DOHH2 (cell line): ENCODE data around the gene TRABD2A.
"Not testable (repeated sequence)": the region's sequence is repeated elsewhere in the genome, so short reads cannot be mapped to it uniquely, and the experiment has no call there.

Experiments used
- H3F3A ChIP-seq: fragments of 200-600 bp; sonication (generic), shearing (Covaris generic); 2 replicates; pipeline ENCODE4 v1.6.0; 2016; ENCODE audit warnings: antibody characterized with exemption, mild to moderate bottlenecking; ENCODE audit not compliant: control insufficient read depth, insufficient read depth
- H3K27ac ChIP-seq: fragments of 200-600 bp; sonication (generic); 2 replicates; pipeline ENCODE4 v1.5.1; 2014; ENCODE audit warnings: low read depth, mild to moderate bottlenecking, low read length, moderate library complexity
- H3K27me3 ChIP-seq: fragments of 200-600 bp; sonication (generic); 2 replicates; pipeline ENCODE4 v1.6.1; 2014; ENCODE audit warnings: mild to moderate bottlenecking, low read length, mixed read lengths; ENCODE audit not compliant: control insufficient read depth
- H3K36me3 ChIP-seq: fragments of 200-600 bp; sonication (generic); 2 replicates; pipeline ENCODE4 v1.6.1; 2014; ENCODE audit warnings: mild to moderate bottlenecking, low read length, moderate library complexity, mixed read lengths; ENCODE audit not compliant: control insufficient read depth
- H3K4me1 ChIP-seq: fragments of 200-600 bp; sonication (generic); 2 replicates; pipeline ENCODE4 v1.6.1; 2014; ENCODE audit warnings: mild to moderate bottlenecking, low read length, mixed read lengths; ENCODE audit not compliant: control insufficient read depth
- H3K4me2 ChIP-seq: fragments of 200-600 bp; sonication (generic); 2 replicates; pipeline ENCODE4 v1.6.0; 2014; ENCODE audit warnings: mild to moderate bottlenecking, low read length, moderate library complexity
- H3K4me3 ChIP-seq: fragments of 200-600 bp; sonication (generic); 2 replicates; pipeline ENCODE4 v1.5.1; 2014; ENCODE audit warnings: mild to moderate bottlenecking, low read length, mixed read lengths
- H3K79me2 ChIP-seq: fragments of 200-600 bp; sonication (generic); 2 replicates; pipeline ENCODE4 v1.6.1; 2014; ENCODE audit warnings: mild to moderate bottlenecking, low read length, mixed read lengths; ENCODE audit not compliant: control insufficient read depth
- H3K9me2 ChIP-seq: fragments of 200-600 bp; sonication (generic); replicated peaks from 2 replicates; pipeline ENCODE4 v1.6.1; 2014; ENCODE audit warnings: mild to moderate bottlenecking, low read length, mixed read lengths; ENCODE audit not compliant: control insufficient read depth
- H3K9me3 ChIP-seq: fragments of 200-600 bp; sonication (generic); 2 replicates; pipeline ENCODE4 v1.6.1; 2014; ENCODE audit warnings: antibody characterized with exemption, low read length, mixed read lengths; ENCODE audit not compliant: control insufficient read depth, insufficient read depth
- H4K20me1 ChIP-seq: fragments of 200-600 bp; sonication (generic); 2 replicates; pipeline ENCODE4 v1.6.0; 2014; ENCODE audit warnings: low read depth, mild to moderate bottlenecking, antibody characterized with exemption, low read length, moderate library complexity; ENCODE audit not compliant: control insufficient read depth, insufficient read depth
- EZH2phosphoT487 ChIP-seq: fragments of 200-600 bp; sonication (generic); IDR thresholded peaks from 2 replicates; pipeline ENCODE4 v1.6.1; 2017; ENCODE audit warnings: borderline replicate concordance, mild to moderate bottlenecking, antibody characterized with exemption, low read length, moderate library complexity, mixed read lengths
- TF ChIP-seq, protein P1 (sequence below): fragments of 200-600 bp; sonication (generic); IDR thresholded peaks from one replicate; pipeline ENCODE4 v1.5.1; 2014; ENCODE audit warnings: antibody characterized with exemption, mild to moderate bottlenecking, low read depth, low read length; ENCODE audit not compliant: poor library complexity, severe bottlenecking

The TRABD2A gene

DNA sequence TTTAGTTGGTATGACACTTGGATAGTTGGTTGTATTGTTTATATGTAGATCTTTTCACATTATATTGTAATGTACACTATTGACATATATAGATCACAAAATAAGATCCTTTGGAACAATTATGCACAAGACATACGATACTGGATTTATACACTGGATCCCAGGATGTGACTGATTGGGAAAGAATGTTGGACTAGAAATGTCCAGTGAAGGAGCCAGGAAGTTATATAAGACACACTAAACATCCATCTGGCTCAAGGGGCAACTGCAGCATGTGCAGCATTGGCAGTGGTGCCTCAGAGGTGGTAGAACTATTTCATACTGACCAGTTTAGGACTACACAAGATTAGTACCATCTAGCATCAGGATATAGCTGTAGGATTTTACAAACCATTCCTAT lies 104.9 kb downstream of the TRABD2A start:
- H3K9me2 ChIP-seq, result no peaks in the 10 kb centered on the region
- no peak overlapping the region for H3K4me3 ChIP-seq
- no peaks in the 10 kb centered on the region for H4K20me1 ChIP-seq
- no peak overlapping the region for H3K27ac ChIP-seq
- TF ChIP-seq EZH2phosphoT487, result no peak
- TF ChIP-seq, protein P1, sequence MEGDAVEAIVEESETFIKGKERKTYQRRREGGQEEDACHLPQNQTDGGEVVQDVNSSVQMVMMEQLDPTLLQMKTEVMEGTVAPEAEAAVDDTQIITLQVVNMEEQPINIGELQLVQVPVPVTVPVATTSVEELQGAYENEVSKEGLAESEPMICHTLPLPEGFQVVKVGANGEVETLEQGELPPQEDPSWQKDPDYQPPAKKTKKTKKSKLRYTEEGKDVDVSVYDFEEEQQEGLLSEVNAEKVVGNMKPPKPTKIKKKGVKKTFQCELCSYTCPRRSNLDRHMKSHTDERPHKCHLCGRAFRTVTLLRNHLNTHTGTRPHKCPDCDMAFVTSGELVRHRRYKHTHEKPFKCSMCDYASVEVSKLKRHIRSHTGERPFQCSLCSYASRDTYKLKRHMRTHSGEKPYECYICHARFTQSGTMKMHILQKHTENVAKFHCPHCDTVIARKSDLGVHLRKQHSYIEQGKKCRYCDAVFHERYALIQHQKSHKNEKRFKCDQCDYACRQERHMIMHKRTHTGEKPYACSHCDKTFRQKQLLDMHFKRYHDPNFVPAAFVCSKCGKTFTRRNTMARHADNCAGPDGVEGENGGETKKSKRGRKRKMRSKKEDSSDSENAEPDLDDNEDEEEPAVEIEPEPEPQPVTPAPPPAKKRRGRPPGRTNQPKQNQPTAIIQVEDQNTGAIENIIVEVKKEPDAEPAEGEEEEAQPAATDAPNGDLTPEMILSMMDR, result no peak
- H3K36me3 ChIP-seq, result no peaks in the 10 kb centered on the region
- no peaks in the 10 kb centered on the region for H3K27me3 ChIP-seq
- no peaks in the 10 kb centered on the region for H3K9me3 ChIP-seq
- H3K4me2 ChIP-seq, result no peak overlapping the region
- H3F3A ChIP-seq, result no peaks in the 10 kb centered on the region
- no peaks in the 10 kb centered on the region for H3K4me1 ChIP-seq
- no peaks in the 10 kb centered on the region for H3K79me2 ChIP-seq

DNA sequence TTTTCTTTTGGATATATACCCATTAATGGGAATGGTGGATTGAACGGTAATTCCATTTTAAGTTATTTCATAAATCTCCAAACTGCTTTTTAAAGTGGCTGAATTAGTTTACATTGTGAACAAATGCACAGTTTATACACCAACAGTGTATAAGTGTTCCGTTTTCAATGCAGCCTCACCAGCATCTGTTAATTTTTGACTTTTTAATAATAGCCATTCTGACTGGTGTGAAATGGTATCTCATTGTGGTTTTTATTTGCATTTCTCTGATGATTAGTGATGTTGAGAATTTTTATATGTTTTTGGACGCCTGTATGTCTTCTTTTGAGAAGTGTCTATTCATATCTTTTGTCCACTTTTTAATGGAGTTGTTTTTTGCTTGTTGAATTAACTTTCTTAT lies 107.3 kb downstream of the TRABD2A start:
- H3F3A ChIP-seq, H3K9me3 ChIP-seq, H3K36me3 ChIP-seq, H3K79me2 ChIP-seq, H3K9me2 ChIP-seq, H3K4me3 ChIP-seq, H3K4me2 ChIP-seq, H4K20me1 ChIP-seq, H3K27ac ChIP-seq, H3K27me3 ChIP-seq, H3K4me1 ChIP-seq: not testable (repeated sequence)
